BLaER1 treated with 17β-estradiol and CSF1 and Interleukin-3, amounts not matched to agents 10 nM and 100 nM (cell line): ENCODE data around the gene NXPH4.

ENCODE experiments used
- H3K27ac ChIP-seq, 11 experiments: shearing (Covaris generic); formaldehyde crosslinking; 2 replicates each; pipeline ENCODE4 v1.8.1; 2022
- H3K27me3 ChIP-seq, 11 experiments: shearing (Covaris generic); formaldehyde crosslinking; 2 replicates each; pipeline ENCODE4 v1.8.1; 2022
- H3K36me3 ChIP-seq, 11 experiments: shearing (Covaris generic); formaldehyde crosslinking; 2 replicates each; pipeline ENCODE4 v1.8.1; 2022
- H3K4me1 ChIP-seq, 10 experiments: shearing (Covaris generic); formaldehyde crosslinking; 2 replicates each; pipeline ENCODE4 v1.8.1; 2022
- H3K4me2 ChIP-seq, 11 experiments: shearing (Covaris generic); formaldehyde crosslinking; 2 replicates each; pipeline ENCODE4 v1.8.1; 2022
- H3K4me3 ChIP-seq, 10 experiments: shearing (Covaris generic); formaldehyde crosslinking; 2 replicates each; pipeline ENCODE4 v1.8.1; 2022
- H3K9ac ChIP-seq, 11 experiments: shearing (Covaris generic); formaldehyde crosslinking; 2 replicates each; pipeline ENCODE4 v1.8.1; 2022
- H3K9me3 ChIP-seq, 11 experiments: shearing (Covaris generic); formaldehyde crosslinking; replicated peaks in 1 of 11; 2 replicates each; pipeline ENCODE4 v1.8.1; 2022
- H4K20me1 ChIP-seq, 11 experiments: shearing (Covaris generic); formaldehyde crosslinking; 2 replicates each; pipeline ENCODE4 v1.8.1; 2022
- Cebpa-rat ChIP-seq, 11 experiments: shearing (Covaris generic); IDR thresholded peaks; 2 replicates each; pipeline ENCODE4 v1.8.1; 2022

NXPH4 gene

GRCh38 chr12:57214398-57214781, 2.2 kb upstream of the NXPH4 start:
- Histone ChIP-seq H3K4me1 (peaks cover 47 to 84% (median 77%) of the 10 kb centered on the region in 10 experiments), H3K36me3 (peaks cover 0 to 41% (median 0%) of the 10 kb centered on the region in 11 experiments; a peak in 10 of 22 replicates), H3K27me3 (peaks cover 58 to 61% (median 60%) of the 10 kb centered on the region in 11 experiments), H3K9ac (no peak overlapping the region), H3K4me2 (peak overlapping the region in 10 of 11 experiments; percentile 57 to 89 (median 72); a peak in 18 of 22 replicates), H3K9me3 (no peaks in the 10 kb centered on the region), H3K27ac (no peak overlapping the region), H3K4me3 (no peak overlapping the region), H4K20me1 (peaks cover 45 to 97% (median 59%) of the 10 kb centered on the region in 11 experiments)
- no peak for TF ChIP-seq Cebpa-rat (IDR thresholded peaks at IDR 0.05)

- peak overlapping the region in 7 of 11 experiments; percentile 81 to 100 (median 99); a peak in 9 of 22 replicates for H3K4me2 ChIP-seq
- no peaks in the 10 kb centered on the region for H3K9me3 ChIP-seq
- peaks cover 49 to 96% (median 60%) of the 10 kb centered on the region in 11 experiments for H4K20me1 ChIP-seq
- peaks cover 47 to 78% (median 71%) of the 10 kb centered on the region in 10 experiments for H3K4me1 ChIP-seq
- TF ChIP-seq Cebpa-rat (IDR thresholded peaks at IDR 0.05) = no peak
- H3K4me3 ChIP-seq = no peak overlapping the region; a peak in 1 of 20 replicates
- H3K9ac ChIP-seq = no peak overlapping the region
- H3K27me3 ChIP-seq = peaks cover 65 to 68% (median 67%) of the 10 kb centered on the region in 11 experiments
- peaks cover 0 to 34% (median 0%) of the 10 kb centered on the region in 11 experiments; a peak in 10 of 22 replicates for H3K36me3 ChIP-seq
- H3K27ac ChIP-seq = no peak overlapping the region
Observed at GRCh38 chr12:57215065-57215464, 1.5 kb upstream of the NXPH4 start.

DNA sequence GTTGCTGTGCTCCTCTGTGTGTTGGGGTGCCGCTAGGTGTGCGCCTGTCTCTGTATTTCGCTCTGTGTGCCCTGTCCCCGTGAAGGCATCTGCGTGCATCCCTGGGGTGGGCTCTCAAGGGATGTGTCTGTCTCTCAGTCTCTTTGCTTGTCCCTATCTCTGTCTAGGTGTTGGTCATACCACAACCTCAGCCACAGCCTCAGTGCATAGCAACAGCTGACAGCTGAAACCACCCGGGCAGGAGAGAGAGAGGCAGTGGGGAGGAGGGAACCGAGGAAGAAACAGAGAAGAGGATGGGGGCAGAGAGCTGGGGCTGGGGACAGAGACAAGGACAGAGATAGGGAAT, 953 bp upstream of the NXPH4 start:
- no peak for TF ChIP-seq Cebpa-rat (IDR thresholded peaks at IDR 0.05)
- H3K36me3 ChIP-seq = peaks cover 0 to 29% (median 0%) of the 10 kb centered on the region in 11 experiments; a peak in 10 of 22 replicates
- no peak overlapping the region for H3K27ac ChIP-seq
- H3K4me2 ChIP-seq = peak overlapping the region; percentile 88 to 100 (median 98)
- H3K4me1 ChIP-seq = peaks cover 47 to 72% (median 66%) of the 10 kb centered on the region in 10 experiments
- H3K9ac ChIP-seq = peak overlapping the region in 2 of 11 experiments; percentile 19 to 22; a peak in 2 of 22 replicates
- peaks cover 71 to 74% (median 73%) of the 10 kb centered on the region in 11 experiments for H3K27me3 ChIP-seq
- H3K4me3 ChIP-seq = peak overlapping the region; percentile 47 to 71 (median 60)
- H4K20me1 ChIP-seq = peaks cover 44 to 92% (median 56%) of the 10 kb centered on the region in 11 experiments
- H3K9me3 ChIP-seq = no peaks in the 10 kb centered on the region

GRCh38 chr12:57216921-57217879, 606 bp downstream of the NXPH4 start:
- peak overlapping the region; percentile 88 to 100 (median 98) for H3K4me2 ChIP-seq
- peaks cover 32 to 92% (median 67%) of the 10 kb centered on the region in 11 experiments for H4K20me1 ChIP-seq
- H3K36me3 ChIP-seq = peaks cover 0 to 13% (median 0%) of the 10 kb centered on the region in 11 experiments; a peak in 10 of 22 replicates
- H3K4me3 ChIP-seq = peak overlapping the region; percentile 47 to 71 (median 60)
- peaks cover 86 to 89% (median 88%) of the 10 kb centered on the region in 11 experiments for H3K27me3 ChIP-seq
- H3K4me1 ChIP-seq = peaks cover 48 to 60% (median 53%) of the 10 kb centered on the region in 10 experiments
- TF ChIP-seq Cebpa-rat (IDR thresholded peaks at IDR 0.05) = no peak
- no peaks in the 10 kb centered on the region for H3K9me3 ChIP-seq
- no peak overlapping the region for H3K27ac ChIP-seq
- peak overlapping the region in 9 of 11 experiments; percentile 1 to 63 (median 41); a peak in 12 of 22 replicates for H3K9ac ChIP-seq

- Histone ChIP-seq H3K36me3 (peaks cover 0 to 5% (median 0%) of the 10 kb centered on the region in 11 experiments; a peak in 1 of 22 replicates), H4K20me1 (peaks cover 24 to 94% (median 68%) of the 10 kb centered on the region in 11 experiments; a peak in 21 of 22 replicates), H3K27ac (no peak overlapping the region), H3K9ac (no peak overlapping the region), H3K27me3 (peaks cover 97 to 100% (median 99%) of the 10 kb centered on the region in 11 experiments), H3K4me1 (peaks cover 43 to 53% (median 48%) of the 10 kb centered on the region in 10 experiments), H3K9me3 (no peaks in the 10 kb centered on the region), H3K4me2 (peak overlapping the region in 3 of 11 experiments; percentile 98 to 100 (median 99); a peak in 1 of 22 replicates), H3K4me3 (no peak overlapping the region)
- no peak for TF ChIP-seq Cebpa-rat (IDR thresholded peaks at IDR 0.05)
Observed at GRCh38 chr12:57218030-57218853, 1.6 kb downstream of the NXPH4 start.

GRCh38 chr12:57219205-57219992, 2.8 kb downstream of the NXPH4 start:
- no peak overlapping the region for H3K4me3 ChIP-seq
- peaks cover 100% of the 10 kb centered on the region in 11 experiments for H3K27me3 ChIP-seq
- H3K9me3 ChIP-seq = no peaks in the 10 kb centered on the region
- H3K4me1 ChIP-seq = peaks cover 35 to 53% (median 48%) of the 10 kb centered on the region in 10 experiments
- H3K27ac ChIP-seq = no peak overlapping the region
- H4K20me1 ChIP-seq = peaks cover 13 to 94% (median 77%) of the 10 kb centered on the region in 11 experiments; a peak in 21 of 22 replicates
- no peak overlapping the region for H3K9ac ChIP-seq
- TF ChIP-seq Cebpa-rat (IDR thresholded peaks at IDR 0.05) = no peak
- H3K4me2 ChIP-seq = no peak overlapping the region
- H3K36me3 ChIP-seq = no peaks in the 10 kb centered on the region

- peaks cover 27 to 53% (median 48%) of the 10 kb centered on the region in 10 experiments for H3K4me1 ChIP-seq
- no peak for TF ChIP-seq Cebpa-rat (IDR thresholded peaks at IDR 0.05)
- no peak overlapping the region for H3K4me2 ChIP-seq
- peaks cover 100% of the 10 kb centered on the region in 11 experiments for H3K27me3 ChIP-seq
- H3K36me3 ChIP-seq = no peaks in the 10 kb centered on the region
- H3K9ac ChIP-seq = no peak overlapping the region
- peaks cover 5 to 94% (median 73%) of the 10 kb centered on the region in 11 experiments; a peak in 20 of 22 replicates for H4K20me1 ChIP-seq
- H3K4me3 ChIP-seq = no peak overlapping the region
- no peak overlapping the region for H3K27ac ChIP-seq
- H3K9me3 ChIP-seq = no peaks in the 10 kb centered on the region
Observed at GRCh38 chr12:57219993-57220754, 3.6 kb downstream of the NXPH4 start.
